HCT116 (cell line): Measurements from ENCODE around the gene SYTL3.

Source experiments
- CEBPB ChIP-seq: IDR thresholded peaks from 2 replicates; pipeline ENCODE4 v1.6.1; 2012; ENCODE audit warnings: low read depth
- ELF1 ChIP-seq: IDR thresholded peaks from 2 replicates; pipeline ENCODE4 v1.6.1; 2012; ENCODE audit warnings: low read depth, borderline replicate concordance
- FOSL1 ChIP-seq: IDR thresholded peaks from 2 replicates; pipeline ENCODE4 v1.6.1; 2012; ENCODE audit warnings: low read depth
- POLR2A ChIP-seq: IDR thresholded peaks from 2 replicates; pipeline ENCODE4 v1.7.0; 2011; ENCODE audit warnings: borderline replicate concordance; ENCODE audit not compliant: insufficient read depth, insufficient read length; ENCODE audit errors: extremely low read depth
- SIN3A ChIP-seq: IDR thresholded peaks from 2 replicates; pipeline ENCODE4 v1.6.1; 2012; ENCODE audit warnings: low read depth
- SP1 ChIP-seq: IDR thresholded peaks from 2 replicates; pipeline ENCODE4 v1.6.1; 2012; ENCODE audit warnings: low read depth
- YY1 ChIP-seq: IDR thresholded peaks from 2 replicates; pipeline ENCODE4 v1.6.1; 2011; ENCODE audit warnings: low read length, low read depth, moderate library complexity, mild to moderate bottlenecking; ENCODE audit not compliant: insufficient replicate concordance; ENCODE audit errors: extremely low read depth
- ZFX ChIP-seq: fragments of 450-650 bp; IDR thresholded peaks from 2 replicates; pipeline ENCODE4 v1.6.1; 2017
- TF ChIP-seq, protein P1 (sequence below), 3 experiments: fragments of 200-600 bp in 1 of 3; sonication (generic) in 1 of 3; IDR thresholded peaks in 2 of 3; conservative IDR thresholded peaks in 1 of 3; 2 replicates each; pipeline ENCODE4 v1.5.1; 2012 to 2017; ENCODE audit warnings: low read depth in 2 of 3, low read length in 2 of 3, antibody characterized with exemption in 1 of 3, borderline replicate concordance in 1 of 3, control low read depth in 1 of 3, mild to moderate bottlenecking in 1 of 3, mixed read lengths in 1 of 3, mixed run types in 1 of 3, moderate library complexity in 1 of 3; ENCODE audit not compliant: insufficient read depth in 1 of 3
- TF ChIP-seq, protein P2 (sequence below): IDR thresholded peaks from 2 replicates; pipeline ENCODE4 v1.6.1; 2011; ENCODE audit warnings: mild to moderate bottlenecking, low read length, moderate library complexity; ENCODE audit not compliant: insufficient replicate concordance; ENCODE audit errors: extremely low read depth
- TF ChIP-seq, protein P3 (sequence below): IDR thresholded peaks from 2 replicates; pipeline ENCODE4 v1.6.1; 2012

DNA sequence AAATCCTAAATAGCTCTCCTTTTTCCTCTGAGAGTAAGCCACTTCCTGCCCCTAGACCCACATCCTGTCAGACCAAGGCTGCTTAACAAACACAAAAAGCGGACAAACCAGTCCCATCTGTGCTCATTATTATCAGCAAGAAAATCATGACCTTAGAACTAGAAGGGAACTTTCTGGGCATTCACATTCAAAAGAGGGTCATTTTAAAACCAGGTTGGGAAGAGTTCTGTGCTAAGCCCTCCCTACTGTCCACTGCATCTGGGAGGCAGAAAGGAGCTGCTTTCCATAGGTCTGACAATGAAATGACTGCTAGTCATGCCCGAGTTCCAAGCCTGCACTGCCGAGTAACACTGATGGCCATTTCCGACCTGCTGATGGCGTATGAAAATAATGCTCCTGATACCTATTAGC is 153.9 kb downstream of the SYTL3 start:
- TF ChIP-seq YY1 (no peak), ELF1 (no peak), SP1 (no peak), SIN3A (no peak), POLR2A (no peak), CEBPB (no peak), FOSL1 (no peak), ZFX (no peak)
- TF ChIP-seq, protein P1, sequence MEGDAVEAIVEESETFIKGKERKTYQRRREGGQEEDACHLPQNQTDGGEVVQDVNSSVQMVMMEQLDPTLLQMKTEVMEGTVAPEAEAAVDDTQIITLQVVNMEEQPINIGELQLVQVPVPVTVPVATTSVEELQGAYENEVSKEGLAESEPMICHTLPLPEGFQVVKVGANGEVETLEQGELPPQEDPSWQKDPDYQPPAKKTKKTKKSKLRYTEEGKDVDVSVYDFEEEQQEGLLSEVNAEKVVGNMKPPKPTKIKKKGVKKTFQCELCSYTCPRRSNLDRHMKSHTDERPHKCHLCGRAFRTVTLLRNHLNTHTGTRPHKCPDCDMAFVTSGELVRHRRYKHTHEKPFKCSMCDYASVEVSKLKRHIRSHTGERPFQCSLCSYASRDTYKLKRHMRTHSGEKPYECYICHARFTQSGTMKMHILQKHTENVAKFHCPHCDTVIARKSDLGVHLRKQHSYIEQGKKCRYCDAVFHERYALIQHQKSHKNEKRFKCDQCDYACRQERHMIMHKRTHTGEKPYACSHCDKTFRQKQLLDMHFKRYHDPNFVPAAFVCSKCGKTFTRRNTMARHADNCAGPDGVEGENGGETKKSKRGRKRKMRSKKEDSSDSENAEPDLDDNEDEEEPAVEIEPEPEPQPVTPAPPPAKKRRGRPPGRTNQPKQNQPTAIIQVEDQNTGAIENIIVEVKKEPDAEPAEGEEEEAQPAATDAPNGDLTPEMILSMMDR (IDR thresholded peaks at IDR 0.05 in 2 of 3, conservative IDR thresholded peaks at IDR 0.05 in 1 of 3; ENCODE audit: borderline replicate concordance in 1 of 3, insufficient read depth in 1 of 3, low read depth in 2 of 3, low read length in 2 of 3): no peak
- TF ChIP-seq, protein P2, sequence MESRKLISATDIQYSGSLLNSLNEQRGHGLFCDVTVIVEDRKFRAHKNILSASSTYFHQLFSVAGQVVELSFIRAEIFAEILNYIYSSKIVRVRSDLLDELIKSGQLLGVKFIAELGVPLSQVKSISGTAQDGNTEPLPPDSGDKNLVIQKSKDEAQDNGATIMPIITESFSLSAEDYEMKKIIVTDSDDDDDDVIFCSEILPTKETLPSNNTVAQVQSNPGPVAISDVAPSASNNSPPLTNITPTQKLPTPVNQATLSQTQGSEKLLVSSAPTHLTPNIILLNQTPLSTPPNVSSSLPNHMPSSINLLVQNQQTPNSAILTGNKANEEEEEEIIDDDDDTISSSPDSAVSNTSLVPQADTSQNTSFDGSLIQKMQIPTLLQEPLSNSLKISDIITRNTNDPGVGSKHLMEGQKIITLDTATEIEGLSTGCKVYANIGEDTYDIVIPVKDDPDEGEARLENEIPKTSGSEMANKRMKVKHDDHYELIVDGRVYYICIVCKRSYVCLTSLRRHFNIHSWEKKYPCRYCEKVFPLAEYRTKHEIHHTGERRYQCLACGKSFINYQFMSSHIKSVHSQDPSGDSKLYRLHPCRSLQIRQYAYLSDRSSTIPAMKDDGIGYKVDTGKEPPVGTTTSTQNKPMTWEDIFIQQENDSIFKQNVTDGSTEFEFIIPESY: no peak
- TF ChIP-seq, protein P3, sequence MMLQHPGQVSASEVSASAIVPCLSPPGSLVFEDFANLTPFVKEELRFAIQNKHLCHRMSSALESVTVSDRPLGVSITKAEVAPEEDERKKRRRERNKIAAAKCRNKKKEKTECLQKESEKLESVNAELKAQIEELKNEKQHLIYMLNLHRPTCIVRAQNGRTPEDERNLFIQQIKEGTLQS: no peak
